HEK293 (cell line): Measurements from ENCODE around the gene RAB28.

Source experiments
- CTCF ChIA-PET: fragments of 350-600 bp; formaldehyde crosslinking; extraction: SDS; loops from one replicate; lab custom pipeline; 2021; ENCODE audit warnings: antibody characterized with exemption; lab: Yijun Ruan, JAX
- POLR2A ChIA-PET: fragments of 300-600 bp; formaldehyde crosslinking; extraction: SDS; loops from one replicate; lab custom pipeline; 2020; ENCODE audit warnings: antibody characterized with exemption, inconsistent platforms; lab: Yijun Ruan, JAX
- H3K27ac ChIP-seq: fragments of 200-500 bp; sonication (Bioruptor generic); 2 replicates; pipeline ENCODE4 v1.5.1; 2014; ENCODE audit warnings: low read depth, low read length, control low read depth, inconsistent platforms; ENCODE audit errors: extremely low read depth
- H3K36me3 ChIP-seq, 2 experiments: fragments of 200-500 bp in 1 of 2; sonication (Bioruptor generic) in 1 of 2; 1 replicate in 1 of 2; 2 replicates in 1 of 2; pipeline ENCODE4 v1.5.1; 2014 to 2017; ENCODE audit warnings: inconsistent platforms in 2 of 2, low read length in 2 of 2; ENCODE audit not compliant: control insufficient read depth in 2 of 2, insufficient read depth in 1 of 2
- H3K4me1 ChIP-seq: fragments of 200-500 bp; sonication (Bioruptor generic); 2 replicates; pipeline ENCODE4 v1.5.1; 2014; ENCODE audit warnings: mild to moderate bottlenecking, low read length, inconsistent platforms; ENCODE audit not compliant: control insufficient read depth, insufficient read depth
- H3K4me3 ChIP-seq: 2 replicates; pipeline ENCODE4 v1.5.1; 2011; ENCODE audit warnings: low read depth, mild to moderate bottlenecking, control low read depth, low read length, moderate library complexity
- H3K9me3 ChIP-seq: fragments of 200-500 bp; sonication (Bioruptor generic); 2 replicates; pipeline ENCODE4 v1.5.1; 2014; ENCODE audit warnings: low read depth, low read length, inconsistent platforms; ENCODE audit not compliant: control insufficient read depth, insufficient read depth
- ATF2 ChIP-seq: fragments of 450-650 bp; formaldehyde crosslinking; IDR thresholded peaks from 2 replicates; pipeline ENCODE4 v1.5.1; 2016; ENCODE audit warnings: missing biosample characterization, missing genetic modification characterization, low read depth
- GFI1B ChIP-seq: fragments of 450-650 bp; formaldehyde crosslinking; IDR thresholded peaks from 2 replicates; pipeline ENCODE4 v1.5.1; 2016; ENCODE audit warnings: missing biosample characterization, missing genetic modification characterization
- GLIS1 ChIP-seq: fragments of 450-650 bp; formaldehyde crosslinking; IDR thresholded peaks from 2 replicates; pipeline ENCODE4 v1.5.1; 2016; ENCODE audit warnings: missing biosample characterization, missing genetic modification characterization
- HOXD13 ChIP-seq: sonication (generic); formaldehyde crosslinking; IDR thresholded peaks from 2 replicates; pipeline ENCODE4 v1.8.0; 2022; ENCODE audit warnings: missing genetic modification reagents, borderline replicate concordance
- TCF7L2 ChIP-seq: IDR thresholded peaks from 2 replicates; pipeline ENCODE4 v1.6.1; 2011; ENCODE audit warnings: low read depth, mild to moderate bottlenecking, inconsistent platforms, low read length, moderate library complexity, borderline replicate concordance
- YY1 ChIP-seq: fragments of 450-650 bp; formaldehyde crosslinking; IDR thresholded peaks from 2 replicates; pipeline ENCODE4 v1.5.1; 2018; ENCODE audit warnings: missing biosample characterization, missing genetic modification characterization
- ZBTB1 ChIP-seq: fragments of 450-650 bp; formaldehyde crosslinking; IDR thresholded peaks from 2 replicates; pipeline ENCODE4 v1.5.1; 2016; ENCODE audit warnings: missing biosample characterization, missing genetic modification characterization
- ZFHX2 ChIP-seq: fragments of 450-650 bp; formaldehyde crosslinking; conservative IDR thresholded peaks from 2 replicates; pipeline ENCODE4 v1.5.1; 2016; ENCODE audit warnings: missing biosample characterization, missing genetic modification characterization
- ZNF10 ChIP-seq: fragments of 450-650 bp; formaldehyde crosslinking; IDR thresholded peaks from 2 replicates; pipeline ENCODE4 v1.5.1; 2017; ENCODE audit warnings: missing biosample characterization, missing genetic modification characterization
- ZNF112 ChIP-seq: fragments of 450-650 bp; formaldehyde crosslinking; IDR thresholded peaks from 2 replicates; pipeline ENCODE4 v1.5.0; 2017; ENCODE audit warnings: missing biosample characterization, missing genetic modification characterization
- ZNF155 ChIP-seq: fragments of 450-650 bp; formaldehyde crosslinking; IDR thresholded peaks from 2 replicates; pipeline ENCODE4 v1.5.1; 2016; ENCODE audit warnings: missing biosample characterization, missing genetic modification characterization
- ZNF169 ChIP-seq: fragments of 450-650 bp; formaldehyde crosslinking; IDR thresholded peaks from 2 replicates; pipeline ENCODE4 v1.5.1; 2016; ENCODE audit warnings: missing biosample characterization, missing genetic modification characterization
- ZNF175 ChIP-seq: fragments of 450-650 bp; formaldehyde crosslinking; IDR thresholded peaks from 2 replicates; pipeline ENCODE4 v1.5.1; 2016; ENCODE audit warnings: missing biosample characterization, missing genetic modification characterization
- ZNF19 ChIP-seq: fragments of 450-650 bp; formaldehyde crosslinking; IDR thresholded peaks from 2 replicates; pipeline ENCODE4; 2016; ENCODE audit warnings: missing biosample characterization, missing genetic modification characterization, low read depth
- ZNF211 ChIP-seq: fragments of 450-650 bp; formaldehyde crosslinking; IDR thresholded peaks from 2 replicates; pipeline ENCODE4 v1.5.1; 2016; ENCODE audit warnings: low read depth, missing biosample characterization, missing genetic modification characterization
- ZNF324 ChIP-seq: fragments of 450-650 bp; formaldehyde crosslinking; IDR thresholded peaks from 2 replicates; pipeline ENCODE4 v1.5.1; 2016; ENCODE audit warnings: missing biosample characterization, missing genetic modification characterization
- ZNF335 ChIP-seq: fragments of 450-650 bp; formaldehyde crosslinking; conservative IDR thresholded peaks from 2 replicates; pipeline ENCODE4 v1.5.1; 2016; ENCODE audit warnings: missing biosample characterization, missing genetic modification characterization
- ZNF362 ChIP-seq: fragments of 450-650 bp; formaldehyde crosslinking; IDR thresholded peaks from 2 replicates; pipeline ENCODE4 v1.5.1; 2016; ENCODE audit warnings: missing biosample characterization, missing genetic modification characterization
- ZNF366 ChIP-seq: fragments of 450-650 bp; formaldehyde crosslinking; conservative IDR thresholded peaks from 2 replicates; pipeline ENCODE4 v1.5.1; 2016; ENCODE audit warnings: missing biosample characterization, missing genetic modification characterization
- ZNF423 ChIP-seq: fragments of 450-650 bp; formaldehyde crosslinking; IDR thresholded peaks from 2 replicates; pipeline ENCODE4 v1.5.1; 2016; ENCODE audit warnings: missing biosample characterization, missing genetic modification characterization
- ZNF433 ChIP-seq: fragments of 450-650 bp; formaldehyde crosslinking; IDR thresholded peaks from 2 replicates; pipeline ENCODE4 v1.5.1; 2016; ENCODE audit warnings: missing biosample characterization, missing genetic modification characterization, low read depth
- ZNF473 ChIP-seq: fragments of 450-650 bp; formaldehyde crosslinking; IDR thresholded peaks from 2 replicates; pipeline ENCODE4 v1.5.1; 2017; ENCODE audit warnings: missing biosample characterization, missing genetic modification characterization
- ZNF521 ChIP-seq: fragments of 450-650 bp; formaldehyde crosslinking; IDR thresholded peaks from 2 replicates; pipeline ENCODE4 v1.5.1; 2017; ENCODE audit warnings: missing biosample characterization, mild to moderate bottlenecking, missing genetic modification characterization
- ZNF529 ChIP-seq: fragments of 450-650 bp; formaldehyde crosslinking; IDR thresholded peaks from 2 replicates; pipeline ENCODE4 v1.5.1; 2017; ENCODE audit warnings: missing genetic modification characterization, missing biosample characterization; ENCODE audit not compliant: insufficient replicate concordance
- ZNF621 ChIP-seq: fragments of 450-650 bp; formaldehyde crosslinking; IDR thresholded peaks from 2 replicates; pipeline ENCODE4 v1.5.1; 2017; ENCODE audit warnings: missing biosample characterization, missing genetic modification characterization
- ZNF624 ChIP-seq: fragments of 450-650 bp; formaldehyde crosslinking; IDR thresholded peaks from 2 replicates; pipeline ENCODE4 v1.5.1; 2017; ENCODE audit warnings: missing biosample characterization, missing genetic modification characterization
- ZNF707 ChIP-seq: fragments of 450-650 bp; formaldehyde crosslinking; IDR thresholded peaks from 2 replicates; pipeline ENCODE4 v1.5.1; 2016; ENCODE audit warnings: missing biosample characterization, missing genetic modification characterization
- ZNF768 ChIP-seq: fragments of 450-650 bp; formaldehyde crosslinking; IDR thresholded peaks from 2 replicates; pipeline ENCODE4 v1.5.1; 2018; ENCODE audit warnings: missing biosample characterization, mild to moderate bottlenecking, missing genetic modification characterization
- ZSCAN30 ChIP-seq: fragments of 450-650 bp; IDR thresholded peaks from 2 replicates; pipeline ENCODE4 v1.5.1; 2018; ENCODE audit warnings: missing biosample characterization, mild to moderate bottlenecking, missing genetic modification characterization, moderate library complexity
- ZXDB ChIP-seq: fragments of 450-650 bp; formaldehyde crosslinking; IDR thresholded peaks from 2 replicates; pipeline ENCODE4 v1.5.1; 2016; ENCODE audit warnings: missing biosample characterization, missing genetic modification characterization
- TF ChIP-seq, protein P1 (sequence below): fragments of 450-650 bp; formaldehyde crosslinking; IDR thresholded peaks from 2 replicates; pipeline ENCODE4 v1.5.1; 2016; ENCODE audit warnings: missing biosample characterization, missing genetic modification characterization

RAB28 gene

DNA sequence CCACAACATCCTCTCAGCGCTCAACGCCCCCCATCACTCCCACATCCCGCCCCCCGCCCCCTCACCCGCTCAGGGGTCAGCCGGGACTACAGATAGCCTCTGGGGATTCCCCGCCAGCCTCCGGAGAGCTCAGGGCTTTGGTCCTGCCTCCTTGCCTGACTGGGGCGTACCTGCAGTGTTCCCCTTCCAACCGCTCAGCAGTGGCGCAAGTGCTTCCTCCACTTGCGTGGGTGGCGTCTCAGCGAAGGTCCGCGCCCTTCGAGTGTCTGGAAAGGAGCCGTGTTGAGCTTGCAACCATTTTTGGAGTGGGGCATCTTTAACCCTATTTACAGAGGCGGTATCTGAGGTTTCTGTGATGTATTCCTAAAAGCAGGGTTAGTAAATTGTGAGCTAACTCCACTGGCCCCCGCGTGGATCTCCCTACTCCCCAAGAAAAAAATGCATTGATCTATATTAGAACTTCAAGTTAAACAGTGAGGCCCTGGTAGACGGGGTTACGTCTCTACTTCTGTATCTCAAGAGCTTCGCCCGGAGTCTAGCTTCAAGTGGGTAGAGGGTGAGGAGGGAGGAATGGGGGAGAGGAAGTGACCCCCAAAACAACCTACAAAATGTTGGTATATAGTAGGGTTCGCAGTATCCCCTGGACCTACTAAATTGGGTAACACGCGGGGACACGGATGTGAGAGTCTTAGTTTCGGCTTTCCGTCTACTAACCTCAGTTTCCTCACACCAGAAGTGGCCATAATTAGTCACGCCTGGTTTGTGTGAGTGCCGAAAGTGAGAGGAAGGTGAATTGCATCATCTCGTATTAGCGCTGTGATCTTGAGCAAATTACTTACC, 44.1 kb upstream of the RAB28 start:
- no peak overlapping the region for H3K4me3 ChIP-seq

DNA sequence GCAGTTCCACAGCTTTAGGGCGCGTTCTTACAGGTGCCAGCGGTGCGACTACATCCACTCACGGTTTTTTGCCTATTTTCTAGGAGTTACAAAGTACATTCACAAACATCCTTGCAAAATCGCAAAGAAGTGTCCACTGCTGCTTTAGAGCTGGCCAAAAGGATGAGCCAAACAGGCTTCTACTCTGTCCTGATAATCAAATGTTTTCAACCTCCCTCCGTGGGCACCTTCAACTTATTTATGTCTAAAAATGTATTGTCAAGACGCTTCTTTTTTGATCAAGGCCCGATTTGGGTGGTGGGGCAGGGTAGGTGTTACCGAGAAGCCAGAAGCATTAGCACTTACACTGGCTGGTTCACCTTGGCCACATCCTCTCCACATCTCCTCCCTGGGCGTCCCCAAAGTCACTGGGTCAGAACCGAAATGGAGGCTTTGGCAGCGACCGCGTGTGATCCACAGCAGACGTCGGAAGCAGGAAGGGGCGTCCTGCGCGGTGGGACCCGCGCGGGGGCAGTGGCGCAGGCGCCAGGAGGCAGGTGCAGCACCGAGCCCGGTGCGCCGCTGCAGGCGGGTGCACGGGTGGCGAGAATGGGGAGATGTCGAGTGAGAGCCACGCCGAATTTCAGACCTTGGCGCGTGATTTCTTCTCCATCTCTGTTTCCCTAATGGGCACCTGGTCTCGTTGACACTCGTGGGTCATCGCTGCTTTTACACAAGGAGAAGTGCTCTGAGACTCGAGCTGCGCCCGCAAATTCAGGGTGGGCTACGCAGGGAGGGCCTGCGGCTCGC, 43.2 kb upstream of the RAB28 start:
- no peak overlapping the region for H3K4me3 ChIP-seq
- TF ChIP-seq ZNF423 (no peak), ZNF366 (no peak), ZNF335 (tag by site-specific recombination) (no peak), ZNF768 (tag by site-specific recombination) (no peak), ZNF10 (tag by site-specific recombination) (no peak), ZSCAN30 (tag by site-specific recombination) (no peak), ZNF529 (tag by site-specific recombination) (no peak), ZBTB1 (tag by site-specific recombination) (no peak), ZNF624 (tag by site-specific recombination) (no peak), ZNF433 (tag by site-specific recombination) (no peak), ZNF324 (tag by site-specific recombination) (no peak), TCF7L2 (no peak), HOXD13 (CRISPR knock-in tag) (no peak), ZNF175 (tag by site-specific recombination) (no peak), ZNF473 (tag by site-specific recombination) (no peak)
- no peaks in the 10 kb centered on the region for H3K36me3 ChIP-seq
- ChIA-PET CTCF (no interaction called here), POLR2A (no interaction called here)
- H3K27ac ChIP-seq, result no peak overlapping the region
- H3K9me3 ChIP-seq, result no peaks in the 10 kb centered on the region; the same call in 1 of the 2 replicates
- no peaks in the 10 kb centered on the region for H3K4me1 ChIP-seq

More for the DNA sequence above, 44.1 kb upstream of the RAB28 start:
- POLR2A ChIA-PET, result no interaction called here
- no peak overlapping the region for H3K27ac ChIP-seq
- no peaks in the 10 kb centered on the region; the same call in 1 of the 2 replicates for H3K9me3 ChIP-seq
- no peaks in the 10 kb centered on the region for H3K36me3 ChIP-seq
- TF ChIP-seq ZNF707 (tag by site-specific recombination) (no peak), YY1 (no peak), ZNF155 (tag by site-specific recombination) (no peak), ZFHX2 (no peak), ZNF211 (tag by site-specific recombination) (no peak), ZXDB (tag by site-specific recombination) (no peak), ZSCAN30 (tag by site-specific recombination) (no peak), ZNF621 (tag by site-specific recombination) (no peak), ZNF362 (tag by site-specific recombination) (no peak), ZNF169 (tag by site-specific recombination) (no peak), ATF2 (tag by site-specific recombination) (no peak), ZNF529 (tag by site-specific recombination) (no peak), ZNF10 (tag by site-specific recombination) (no peak), ZNF19 (tag by site-specific recombination) (no peak), GLIS1 (tag by site-specific recombination) (no peak), GFI1B (tag by site-specific recombination) (no peak), ZNF521 (tag by site-specific recombination) (no peak), ZNF112 (tag by site-specific recombination) (no peak)
- TF ChIP-seq, protein P1, sequence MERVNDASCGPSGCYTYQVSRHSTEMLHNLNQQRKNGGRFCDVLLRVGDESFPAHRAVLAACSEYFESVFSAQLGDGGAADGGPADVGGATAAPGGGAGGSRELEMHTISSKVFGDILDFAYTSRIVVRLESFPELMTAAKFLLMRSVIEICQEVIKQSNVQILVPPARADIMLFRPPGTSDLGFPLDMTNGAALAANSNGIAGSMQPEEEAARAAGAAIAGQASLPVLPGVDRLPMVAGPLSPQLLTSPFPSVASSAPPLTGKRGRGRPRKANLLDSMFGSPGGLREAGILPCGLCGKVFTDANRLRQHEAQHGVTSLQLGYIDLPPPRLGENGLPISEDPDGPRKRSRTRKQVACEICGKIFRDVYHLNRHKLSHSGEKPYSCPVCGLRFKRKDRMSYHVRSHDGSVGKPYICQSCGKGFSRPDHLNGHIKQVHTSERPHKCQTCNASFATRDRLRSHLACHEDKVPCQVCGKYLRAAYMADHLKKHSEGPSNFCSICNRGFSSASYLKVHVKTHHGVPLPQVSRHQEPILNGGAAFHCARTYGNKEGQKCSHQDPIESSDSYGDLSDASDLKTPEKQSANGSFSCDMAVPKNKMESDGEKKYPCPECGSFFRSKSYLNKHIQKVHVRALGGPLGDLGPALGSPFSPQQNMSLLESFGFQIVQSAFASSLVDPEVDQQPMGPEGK (tag by site-specific recombination), result no peak
- H3K4me1 ChIP-seq, result no peaks in the 10 kb centered on the region
- CTCF ChIA-PET, result no interaction called here
